ENCODE measurements around the gene NQO1. TPM values are rescaled to one million over a fixed set of nuclear protein-coding genes. Genes with fewer than 3 reads are reported as not detected.
"Not testable (repeated sequence)": the region's sequence is repeated elsewhere in the genome, so short reads cannot be mapped to it uniquely, and the experiment has no call there.

Gene NQO1
- 560 and 776 TPM in 2 replicates for total RNA-seq

GRCh38 chr16:69726313-69727060 lies at the start of gene NQO1:
Gene NQO1 (minus strand): TSS chr16:69726560. CDS start chr16:69726439, 121 bp downstream.
- peak; percentile 89 for DNase-seq (ENCODE audit: low read depth, low spot score)

- DNase-seq (ENCODE audit: low read depth, low spot score): no peak
Observed at GRCh38 chr16:69775563-69775962, 49.2 kb upstream of the NQO1 start.

GRCh38 chr16:69773260-69773947 lies 47.0 kb upstream of the NQO1 start:
- DNase-seq (ENCODE audit: low read depth, low spot score): no peak

GRCh38 chr16:69771651-69771967 lies 45.2 kb upstream of the NQO1 start:
- DNase-seq (ENCODE audit: low read depth, low spot score): no peak

- DNase-seq (ENCODE audit: low read depth, low spot score): no peak
Observed at GRCh38 chr16:69769404-69769803, 43.0 kb upstream of the NQO1 start.

GRCh38 chr16:69768666-69769065 lies 42.3 kb upstream of the NQO1 start:
- no peak for DNase-seq (ENCODE audit: low read depth, low spot score)

- no peak for DNase-seq (ENCODE audit: low read depth, low spot score)
Observed at GRCh38 chr16:69767459-69768229, 41.3 kb upstream of the NQO1 start.

GRCh38 chr16:69763599-69763942 lies 37.2 kb upstream of the NQO1 start:
- no peak for DNase-seq (ENCODE audit: low read depth, low spot score)

GRCh38 chr16:69762814-69763598 lies 36.6 kb upstream of the NQO1 start:
- no peak for DNase-seq (ENCODE audit: low read depth, low spot score)

- DNase-seq (ENCODE audit: low read depth, low spot score): no peak
Observed at GRCh38 chr16:69761983-69762813, 35.8 kb upstream of the NQO1 start, which contains the start of gene WWP2. Gene WWP2 (plus strand): TSS chr16:69762332. CDS start chr16:69787011, 24,679 bp downstream.

GRCh38 chr16:69757375-69757774 lies 31.0 kb upstream of the NQO1 start:
- not testable (repeated sequence) for DNase-seq (ENCODE audit: low read depth, low spot score)

- no peak for DNase-seq (ENCODE audit: low read depth, low spot score)
Observed at GRCh38 chr16:69756705-69757104, 30.3 kb upstream of the NQO1 start.

- peak; percentile 90 for DNase-seq (ENCODE audit: low read depth, low spot score)
Observed at GRCh38 chr16:69754469-69755310, 28.3 kb upstream of the NQO1 start, which contains the start of gene NOB1. Gene NOB1 (minus strand): TSS chr16:69754926. CDS start chr16:69754910, 16 bp downstream.

- no peak for DNase-seq (ENCODE audit: low read depth, low spot score)
Observed at GRCh38 chr16:69754143-69754468, 27.7 kb upstream of the NQO1 start.

GRCh38 chr16:69748694-69749345 lies 22.5 kb upstream of the NQO1 start:
- no peak for DNase-seq (ENCODE audit: low read depth, low spot score)

- no peak for DNase-seq (ENCODE audit: low read depth, low spot score)
Observed at GRCh38 chr16:69747115-69747514, 20.8 kb upstream of the NQO1 start.

- no peak for DNase-seq (ENCODE audit: low read depth, low spot score)
Observed at GRCh38 chr16:69745959-69746358, 19.6 kb upstream of the NQO1 start.

GRCh38 chr16:69745232-69745612 lies 18.9 kb upstream of the NQO1 start:
- DNase-seq (ENCODE audit: low read depth, low spot score): no peak
